ENCODE data around the gene SGCD. TPM values are rescaled to one million over a fixed set of nuclear protein-coding genes. Genes with fewer than 3 reads are reported as not detected.

SGCD gene
- total and polyA plus RNA-seq, 2 experiments from 2014 or later: 0.77 to 1.3 TPM

DNA sequence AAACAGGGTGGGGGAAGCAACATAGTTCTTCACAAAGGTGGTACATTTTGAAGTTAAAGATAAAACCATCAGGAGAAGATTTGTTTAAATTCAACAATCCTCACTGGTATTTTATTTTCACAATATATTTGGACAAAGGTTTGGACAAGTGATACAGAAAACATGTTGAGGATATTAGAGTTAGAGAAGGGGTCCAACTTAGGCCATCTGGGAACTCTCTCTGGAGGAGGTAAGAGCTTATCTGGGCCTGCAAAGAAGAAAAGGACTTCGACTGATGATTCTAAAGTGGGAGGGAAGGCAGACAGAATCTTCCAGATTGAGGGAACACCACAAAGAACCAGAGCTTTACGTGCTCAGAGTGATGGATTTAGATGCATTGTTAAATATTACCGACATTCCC, 58.5 kb downstream of the SGCD start:
- H3K36me3 ChIP-seq: no peaks in the 10 kb centered on the region
- H3K27ac ChIP-seq: no peak overlapping the region
- TF ChIP-seq, protein P1, sequence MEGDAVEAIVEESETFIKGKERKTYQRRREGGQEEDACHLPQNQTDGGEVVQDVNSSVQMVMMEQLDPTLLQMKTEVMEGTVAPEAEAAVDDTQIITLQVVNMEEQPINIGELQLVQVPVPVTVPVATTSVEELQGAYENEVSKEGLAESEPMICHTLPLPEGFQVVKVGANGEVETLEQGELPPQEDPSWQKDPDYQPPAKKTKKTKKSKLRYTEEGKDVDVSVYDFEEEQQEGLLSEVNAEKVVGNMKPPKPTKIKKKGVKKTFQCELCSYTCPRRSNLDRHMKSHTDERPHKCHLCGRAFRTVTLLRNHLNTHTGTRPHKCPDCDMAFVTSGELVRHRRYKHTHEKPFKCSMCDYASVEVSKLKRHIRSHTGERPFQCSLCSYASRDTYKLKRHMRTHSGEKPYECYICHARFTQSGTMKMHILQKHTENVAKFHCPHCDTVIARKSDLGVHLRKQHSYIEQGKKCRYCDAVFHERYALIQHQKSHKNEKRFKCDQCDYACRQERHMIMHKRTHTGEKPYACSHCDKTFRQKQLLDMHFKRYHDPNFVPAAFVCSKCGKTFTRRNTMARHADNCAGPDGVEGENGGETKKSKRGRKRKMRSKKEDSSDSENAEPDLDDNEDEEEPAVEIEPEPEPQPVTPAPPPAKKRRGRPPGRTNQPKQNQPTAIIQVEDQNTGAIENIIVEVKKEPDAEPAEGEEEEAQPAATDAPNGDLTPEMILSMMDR (IDR thresholded peaks at IDR 0.05; ENCODE audit: low read depth, low read length): no peak
- peaks cover 27% of the 10 kb centered on the region for H3K4me1 ChIP-seq (ENCODE audit: low read depth)
- H3K9me3 ChIP-seq (ENCODE audit: low read depth): no peaks in the 10 kb centered on the region
- no peak overlapping the region for H3K4me3 ChIP-seq
- no peak for DNase-seq (ENCODE audit: low read depth in 1 of 2, low spot score in 1 of 2)
- no peaks in the 10 kb centered on the region for H3K27me3 ChIP-seq

DNA sequence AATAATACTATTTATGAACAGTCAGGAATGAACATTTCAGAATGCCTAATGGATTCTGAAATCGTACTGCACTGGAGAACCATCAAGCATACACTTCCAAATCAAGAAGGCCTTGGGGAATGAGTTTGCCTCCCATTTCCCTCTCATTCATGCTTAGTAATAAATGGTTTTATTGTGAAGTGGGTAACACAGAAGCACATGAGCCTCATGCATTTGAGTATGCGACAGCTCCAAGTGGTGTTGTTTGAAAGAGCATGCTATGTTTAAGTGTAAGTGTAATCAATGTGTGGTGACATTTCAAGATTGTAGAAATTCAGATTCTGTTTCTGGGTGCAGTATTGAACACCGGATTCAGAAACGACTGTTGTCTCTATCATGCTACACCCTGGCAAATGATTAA, 60.0 kb downstream of the SGCD start:
- peaks cover 27% of the 10 kb centered on the region for H3K4me1 ChIP-seq (ENCODE audit: low read depth)
- H3K36me3 ChIP-seq: no peaks in the 10 kb centered on the region
- H3K4me3 ChIP-seq: no peak overlapping the region
- DNase-seq (ENCODE audit: low read depth in 1 of 2, low spot score in 1 of 2): peak in 1 of 2 donors; percentile 64
- H3K9me3 ChIP-seq (ENCODE audit: low read depth): no peaks in the 10 kb centered on the region
- H3K27ac ChIP-seq: peak overlapping the region; percentile 10
- TF ChIP-seq, protein P1 (IDR thresholded peaks at IDR 0.05; ENCODE audit: low read depth, low read length): no peak
- no peaks in the 10 kb centered on the region for H3K27me3 ChIP-seq

DNA sequence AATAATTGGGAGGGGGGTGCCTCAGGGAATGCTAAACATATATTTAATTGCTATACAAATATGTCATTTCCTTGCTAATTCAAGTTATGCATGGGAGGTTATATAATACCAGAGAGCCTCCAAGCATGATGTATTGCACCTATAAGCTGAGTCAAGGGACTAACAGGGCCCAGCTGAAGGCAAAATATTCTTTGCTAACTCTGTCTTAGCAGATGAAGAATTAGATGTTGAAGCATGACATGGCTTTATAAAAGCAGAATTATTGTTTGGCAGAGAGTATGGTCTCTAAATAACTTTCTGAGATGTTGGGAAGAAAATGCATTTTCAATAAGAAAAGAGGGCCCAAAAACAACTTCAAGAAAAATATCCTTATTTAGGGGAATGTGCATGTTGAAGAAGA, 60.4 kb downstream of the SGCD start:
- TF ChIP-seq, protein P1 (IDR thresholded peaks at IDR 0.05; ENCODE audit: low read depth, low read length): no peak
- Histone ChIP-seq H3K4me1 (ENCODE audit: low read depth) (peaks cover 27% of the 10 kb centered on the region), H3K9me3 (ENCODE audit: low read depth) (no peaks in the 10 kb centered on the region), H3K36me3 (no peaks in the 10 kb centered on the region), H3K4me3 (no peak overlapping the region), H3K27me3 (no peaks in the 10 kb centered on the region), H3K27ac (peak overlapping the region; percentile 26)
- no peak for DNase-seq (ENCODE audit: low read depth in 1 of 2, low spot score in 1 of 2)

- H3K4me3 ChIP-seq: no peak overlapping the region
- no peaks in the 10 kb centered on the region for H3K27me3 ChIP-seq
- TF ChIP-seq, protein P1 (IDR thresholded peaks at IDR 0.05; ENCODE audit: low read depth, low read length): no peak
- DNase-seq (ENCODE audit: low read depth in 1 of 2, low spot score in 1 of 2): no peak
- H3K9me3 ChIP-seq (ENCODE audit: low read depth): no peaks in the 10 kb centered on the region
- H3K36me3 ChIP-seq: no peaks in the 10 kb centered on the region
- peaks cover 27% of the 10 kb centered on the region for H3K4me1 ChIP-seq (ENCODE audit: low read depth)
- no peak overlapping the region for H3K27ac ChIP-seq
These were observed 61.3 kb downstream of the SGCD start for GRCh38 chr5:156388233-156388632.

DNA sequence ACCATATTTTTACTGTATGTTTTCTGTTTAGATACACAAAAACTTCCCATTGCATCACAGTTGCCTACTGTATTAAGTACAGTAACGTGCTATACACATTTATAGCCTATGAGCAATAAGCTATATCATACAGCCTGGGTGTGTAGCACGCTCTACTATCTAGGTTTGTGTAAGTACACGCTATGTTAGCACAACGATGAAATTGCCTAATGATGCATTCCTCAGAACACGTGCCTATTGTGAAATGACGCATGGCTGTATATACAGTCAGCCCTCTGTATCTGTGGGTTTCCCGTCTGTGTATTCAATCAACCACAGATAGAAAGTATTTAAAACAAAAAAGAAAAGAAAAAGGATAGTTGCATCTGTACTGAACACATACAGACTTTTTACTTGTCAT, 64.2 kb downstream of the SGCD start:
- no peaks in the 10 kb centered on the region for H3K9me3 ChIP-seq (ENCODE audit: low read depth)
- TF ChIP-seq, protein P1 (IDR thresholded peaks at IDR 0.05; ENCODE audit: low read depth, low read length): no peak
- peaks cover 17% of the 10 kb centered on the region for H3K4me1 ChIP-seq (ENCODE audit: low read depth)
- no peak overlapping the region for H3K4me3 ChIP-seq
- no peak overlapping the region for H3K27ac ChIP-seq
- peak in 1 of 2 donors; percentile 98 for DNase-seq (ENCODE audit: low read depth in 1 of 2, low spot score in 1 of 2)
- H3K36me3 ChIP-seq: no peaks in the 10 kb centered on the region
- H3K27me3 ChIP-seq: no peaks in the 10 kb centered on the region

DNA sequence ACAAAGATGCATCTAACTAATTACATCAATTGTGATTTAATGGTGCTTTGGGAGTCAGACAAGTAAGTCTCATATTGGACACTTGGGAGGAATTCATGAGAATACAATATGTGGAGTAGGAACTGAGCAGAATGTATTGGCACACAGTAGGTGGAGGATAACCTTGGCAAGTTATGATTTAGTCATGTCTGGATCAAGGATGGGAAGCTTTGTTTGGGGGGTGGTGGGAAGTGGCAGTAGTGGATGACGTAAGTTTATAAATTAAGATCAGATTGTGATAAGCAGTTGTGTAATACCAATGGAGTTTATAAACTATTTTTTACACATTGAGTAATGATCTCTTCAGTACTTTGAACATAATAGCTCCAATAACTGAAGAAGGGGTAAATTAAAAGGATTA, 67.0 kb downstream of the SGCD start:
- TF ChIP-seq, protein P1 (IDR thresholded peaks at IDR 0.05; ENCODE audit: low read depth, low read length): no peak
- Histone ChIP-seq H3K36me3 (no peaks in the 10 kb centered on the region), H3K4me1 (ENCODE audit: low read depth) (no peaks in the 10 kb centered on the region), H3K4me3 (no peak overlapping the region), H3K9me3 (ENCODE audit: low read depth) (no peaks in the 10 kb centered on the region), H3K27ac (no peak overlapping the region), H3K27me3 (no peaks in the 10 kb centered on the region)
- no peak for DNase-seq (ENCODE audit: low read depth in 1 of 2, low spot score in 1 of 2)
